HUDEP-2 (cell line): ENCODE measurements around the gene UST.
"Not testable (repeated sequence)": the region's sequence is repeated elsewhere in the genome, so short reads cannot be mapped to it uniquely, and the experiment has no call there.

Experiments used
- DNase-seq, 76 experiments: peaks; one replicate each; lab custom pipeline; 2025; ENCODE audit not compliant: unreplicated experiment in 76 of 76; lab: John Stamatoyannopoulos, UW

Gene UST

GRCh38 chr6:148831064-148831463 is 84.2 kb downstream of the UST start:
- no peak for DNase-seq

- DNase-seq: no peak
Measured at GRCh38 chr6:148831531-148831930, 84.7 kb downstream of the UST start.

GRCh38 chr6:148835920-148836441 is 89.2 kb downstream of the UST start:
- DNase-seq: no peak

GRCh38 chr6:148836751-148837150 is 89.9 kb downstream of the UST start:
- no peak for DNase-seq

DNA sequence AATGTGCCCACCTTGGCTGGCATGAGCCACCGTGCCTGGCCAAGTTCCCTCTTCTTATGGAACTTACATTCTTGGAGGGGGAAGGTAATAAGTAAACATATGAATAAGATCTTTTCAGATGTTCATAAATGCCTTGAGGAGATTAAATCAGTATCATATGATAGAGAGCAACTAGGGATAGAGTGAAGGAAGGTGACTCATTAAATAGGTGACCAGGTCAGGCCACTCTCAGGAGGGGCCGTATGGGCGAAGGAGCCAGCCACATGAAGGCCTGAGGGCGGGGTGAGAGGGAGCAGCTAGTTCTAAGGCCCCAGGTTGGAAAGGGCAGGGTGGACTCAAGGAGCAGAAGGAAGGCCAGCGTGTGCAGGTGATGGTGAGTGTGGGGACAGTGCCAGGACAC is 91.1 kb downstream of the UST start:
- no peak for DNase-seq

- DNase-seq: no peak
Measured at GRCh38 chr6:148839044-148839443, 92.2 kb downstream of the UST start.

- DNase-seq: no peak
Measured at GRCh38 chr6:148840256-148840655, 93.4 kb downstream of the UST start.

DNA sequence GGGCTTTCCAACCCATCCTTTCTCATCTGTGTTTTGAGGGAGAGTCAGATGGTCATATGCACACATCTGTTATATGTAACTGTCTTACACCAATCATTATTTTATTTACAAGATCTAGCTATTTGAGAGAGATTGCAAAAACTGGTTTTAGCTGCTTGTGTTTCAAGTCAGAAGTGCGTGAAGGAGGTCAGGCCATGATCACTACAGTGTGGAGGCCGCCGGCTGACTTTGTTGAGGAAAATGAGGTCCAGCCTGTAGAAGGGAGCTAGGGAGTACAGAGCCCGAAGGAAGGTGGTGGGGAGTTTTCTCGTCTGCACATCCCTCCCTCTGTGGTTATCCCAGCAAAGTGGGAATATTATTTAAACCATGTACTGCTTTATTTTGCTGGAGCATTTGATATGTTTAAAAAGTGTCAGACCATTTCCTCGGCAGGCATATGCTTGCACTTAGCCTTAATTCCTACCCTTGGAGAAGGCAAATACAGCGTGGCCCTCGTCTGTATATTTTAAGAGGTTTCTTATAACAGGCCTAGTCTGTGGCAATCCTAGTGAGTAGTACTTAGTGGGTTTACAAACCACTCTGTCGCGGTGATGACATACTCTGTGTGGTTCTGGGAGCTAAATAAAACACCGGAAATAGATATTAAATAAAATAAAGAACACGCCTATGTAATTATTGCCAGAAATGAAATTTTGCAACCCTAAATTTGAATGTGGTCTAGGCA is 95.6 kb downstream of the UST start:
- DNase-seq: no peak

- DNase-seq: no peak
Measured at GRCh38 chr6:148845464-148845863, 98.6 kb downstream of the UST start.

DNA sequence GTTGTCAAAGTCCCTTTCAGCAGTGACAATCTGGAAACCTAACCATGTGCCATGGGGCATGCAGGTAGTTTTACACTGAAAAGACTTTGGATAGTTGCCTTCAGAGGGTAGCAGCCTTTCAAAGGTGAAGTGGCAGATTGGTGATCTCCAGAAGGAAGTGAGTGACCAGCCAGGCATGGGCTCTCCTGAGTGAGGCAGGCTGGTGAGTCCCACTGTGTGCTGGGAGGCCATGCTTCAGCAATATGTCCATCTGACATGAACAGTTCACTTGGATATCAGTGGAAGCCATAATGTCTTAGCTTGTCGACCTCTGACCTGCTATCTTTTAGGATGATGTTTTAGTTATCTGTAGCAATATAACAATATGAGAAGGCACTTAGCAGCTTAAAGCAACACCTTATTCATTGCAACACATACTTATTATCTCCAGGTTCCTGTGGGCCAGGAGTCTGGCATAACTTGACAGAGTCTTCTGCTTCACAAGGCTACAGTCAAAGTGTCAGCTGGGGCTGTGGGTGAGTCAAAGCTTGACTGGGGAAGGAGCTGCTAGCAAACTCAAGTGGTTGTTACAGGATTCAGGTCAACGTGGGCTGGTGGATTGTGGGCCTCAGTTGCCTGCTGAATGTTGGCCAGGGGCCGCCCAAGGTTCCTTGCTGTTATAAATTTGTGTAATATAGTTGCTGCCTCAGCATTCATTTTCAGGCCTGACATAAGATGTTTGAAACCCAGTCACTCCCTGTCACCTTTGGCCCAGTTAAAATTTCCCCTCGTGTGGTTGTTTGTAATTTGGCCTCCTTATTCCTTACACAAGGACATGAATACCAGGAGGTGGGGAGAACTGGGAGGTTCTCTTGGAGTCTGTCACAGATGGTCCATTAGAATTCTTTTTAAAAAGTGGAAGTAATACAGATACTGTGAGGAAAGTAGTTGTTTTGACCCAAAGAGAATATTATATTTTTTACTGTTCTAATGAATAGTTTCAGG is 100.2 kb downstream of the UST start:
- DNase-seq: no peak

- DNase-seq: no peak
Measured at GRCh38 chr6:148848915-148849314, 102.1 kb downstream of the UST start.

DNA sequence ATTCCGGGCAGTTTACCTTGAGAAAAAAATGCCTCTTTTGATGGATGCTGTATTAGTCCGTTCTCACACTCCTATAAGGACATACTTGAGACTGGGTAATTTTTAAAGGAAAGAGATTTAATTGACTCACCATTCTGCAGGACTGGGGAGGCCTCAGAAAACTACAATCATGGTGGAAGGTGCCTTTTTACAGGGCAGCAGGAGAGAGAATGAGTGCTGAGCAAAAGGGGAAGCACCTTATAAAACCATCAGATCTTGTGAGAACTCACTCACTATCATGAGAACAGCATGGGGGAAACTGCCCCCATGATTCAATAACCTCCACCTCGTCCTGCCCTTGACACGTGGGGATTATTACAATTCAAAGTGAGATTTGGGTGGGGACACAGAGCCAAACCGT is 102.6 kb downstream of the UST start:
- DNase-seq: not testable (repeated sequence)

DNA sequence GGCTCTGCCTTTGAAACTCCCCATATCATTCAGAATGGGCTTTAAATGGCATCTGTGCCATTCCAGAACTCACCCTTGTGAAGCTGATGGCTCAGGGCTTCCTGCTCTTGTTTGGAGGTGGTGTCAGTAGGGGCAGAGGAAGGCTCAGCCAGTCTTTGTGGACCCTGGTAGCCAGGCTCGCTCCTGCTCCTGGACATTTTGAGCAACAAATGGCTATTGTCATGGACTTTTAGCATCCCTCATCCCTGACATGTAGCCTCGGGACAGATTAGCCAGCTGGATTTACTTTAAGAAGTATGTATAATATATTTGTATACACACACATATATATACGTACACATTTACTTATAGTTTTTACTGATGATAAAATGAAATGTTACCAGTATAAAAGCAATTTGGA is 104.1 kb downstream of the UST start:
- no peak for DNase-seq

DNA sequence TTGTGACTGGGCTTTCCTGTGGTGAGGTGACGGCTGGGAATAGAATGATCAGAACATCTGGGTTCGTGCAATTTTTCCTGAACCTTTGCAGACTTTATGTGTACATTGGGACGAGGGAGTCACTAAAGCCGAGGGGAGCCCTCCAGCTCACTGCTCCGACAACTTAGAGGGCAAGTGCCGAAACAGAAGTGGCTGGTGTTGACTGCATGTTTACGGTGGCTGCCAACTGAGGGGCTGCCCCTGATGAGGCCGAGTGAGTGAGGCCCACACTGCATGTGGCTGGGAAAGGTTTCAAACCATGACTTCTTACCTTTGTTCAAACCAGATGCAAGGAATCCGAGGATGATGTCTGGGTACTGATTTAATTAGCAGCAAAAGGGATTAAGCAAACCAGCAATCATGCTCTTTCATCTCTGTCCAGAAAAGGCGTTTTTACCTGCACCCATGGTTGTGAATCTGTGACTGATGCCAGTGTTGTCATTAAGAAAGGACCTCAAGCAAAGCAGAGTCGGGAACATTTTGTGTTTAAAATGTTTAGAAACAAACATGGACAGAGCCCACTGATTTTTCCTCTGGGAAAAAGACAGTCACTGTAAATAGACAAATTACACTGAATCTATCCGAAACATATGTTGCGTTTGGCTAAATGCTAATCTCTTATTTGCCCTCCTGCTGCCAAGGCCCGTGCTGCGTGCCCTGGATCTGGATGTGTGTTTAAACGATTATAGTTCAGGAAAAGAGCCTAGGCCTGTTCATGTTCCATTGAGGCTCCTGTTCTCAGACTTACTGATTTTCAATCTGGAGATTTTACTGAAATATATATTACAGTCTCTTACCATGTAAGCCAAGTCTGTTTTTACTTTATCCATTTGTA is 105.1 kb downstream of the UST start:
- DNase-seq: no peak

DNA sequence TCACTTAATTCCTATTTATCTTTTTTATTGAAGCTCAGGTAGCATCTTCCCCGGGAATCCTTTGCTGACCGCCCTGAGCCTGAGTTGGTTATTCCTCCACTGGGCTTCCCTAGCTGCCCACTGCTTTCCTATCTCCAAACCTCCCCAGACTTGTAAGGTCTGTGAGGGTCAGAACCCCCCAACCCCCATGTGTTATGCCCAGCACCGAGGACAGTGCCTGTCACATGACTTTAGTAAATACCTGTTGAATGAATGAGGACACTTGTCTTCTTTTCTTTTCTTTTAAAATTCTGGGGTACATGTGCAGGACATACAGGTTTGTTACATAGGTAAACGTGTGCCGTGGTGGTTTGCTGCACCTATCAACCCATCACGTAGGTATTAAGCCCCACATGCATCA is 105.9 kb downstream of the UST start:
- no peak for DNase-seq

- not testable (repeated sequence) for DNase-seq
Measured at GRCh38 chr6:148853113-148853512, 106.3 kb downstream of the UST start.

DNA sequence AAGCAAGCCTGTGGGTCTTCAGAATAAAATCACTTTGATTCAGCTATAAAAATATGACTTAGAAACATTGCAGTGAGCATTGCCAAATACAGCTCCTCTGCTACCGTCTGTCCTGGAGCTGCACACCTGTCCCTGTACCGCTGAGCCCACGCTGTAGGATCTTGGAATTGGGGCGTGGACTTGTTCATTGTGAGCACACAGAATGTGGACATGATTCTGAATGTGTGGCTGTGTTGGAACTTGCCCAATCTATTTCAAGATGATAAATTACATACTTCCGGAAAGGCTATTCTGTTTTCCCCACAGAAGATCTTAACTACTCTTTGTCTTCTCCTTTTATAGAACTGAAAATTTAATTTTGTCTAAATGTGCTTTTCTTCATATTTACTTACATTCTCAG is 107.3 kb downstream of the UST start:
- no peak for DNase-seq

DNA sequence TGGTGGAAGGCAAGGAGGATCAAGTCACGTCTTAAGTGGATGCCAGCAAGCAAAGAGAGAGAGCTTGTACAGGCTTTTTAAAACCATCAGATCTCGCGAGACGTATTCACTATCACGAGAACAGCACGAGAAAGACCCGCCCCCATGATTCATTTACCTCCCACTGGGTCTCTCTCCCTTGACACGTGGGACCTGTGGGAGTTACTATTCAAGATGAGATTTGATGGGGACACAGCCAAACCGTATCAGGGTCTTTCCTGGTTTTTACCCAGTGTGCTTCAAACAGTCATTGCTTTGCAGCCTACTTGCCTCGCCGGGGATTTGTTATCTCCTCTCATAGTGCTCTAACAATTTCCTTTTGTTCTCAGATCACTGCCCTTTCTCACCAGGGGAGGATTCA is 108.2 kb downstream of the UST start:
- no peak for DNase-seq

DNA sequence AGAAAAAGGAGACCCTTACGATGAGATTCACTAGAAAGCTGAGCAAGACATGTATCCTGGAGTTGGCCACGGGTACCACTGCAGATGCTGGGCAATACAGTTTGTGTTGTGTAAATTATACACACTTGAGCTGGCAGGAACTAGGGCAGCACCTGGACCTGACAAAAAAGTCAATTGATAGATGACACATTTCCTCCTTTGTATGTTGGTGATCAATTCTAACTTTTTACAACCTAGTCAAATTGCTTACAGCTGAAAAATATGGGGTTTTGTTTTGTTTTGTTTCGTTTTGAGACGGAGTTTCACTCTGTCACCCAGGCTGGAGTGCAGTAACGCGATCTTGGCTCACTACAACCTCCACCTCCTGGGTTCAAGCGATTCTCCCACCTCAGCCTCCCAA is 108.9 kb downstream of the UST start:
- DNase-seq: no peak

GRCh38 chr6:148857798-148858390 is 111.1 kb downstream of the UST start:
- no peak for DNase-seq
